Lung microvascular endothelial cell (primary cell): Measurements from ENCODE around the gene TRH. TPM values are rescaled to one million over a fixed set of nuclear protein-coding genes. Genes with fewer than 3 reads are reported as not detected.
"Not testable (repeated sequence)": the region's sequence is repeated elsewhere in the genome, so short reads cannot be mapped to it uniquely, and the experiment has no call there.

Experiments
- DNase-seq, 2 donors: peaks; one replicate each; pipeline versions ENCODE4 v3.0.0 to v3.0.0-alpha.2; 2010; ENCODE audit warnings: low read depth in 2 of 2
- total RNA-seq: library from RNA; depleted of rRNA; stranded (reverse); fragments of >200 nt; gene quantifications from 2 replicates; pipeline ENCODE4 v1.2.1, GENCODE V29; 2014

The TRH gene
- total RNA-seq, 1 donor from 2014 or later = not detected

DNA sequence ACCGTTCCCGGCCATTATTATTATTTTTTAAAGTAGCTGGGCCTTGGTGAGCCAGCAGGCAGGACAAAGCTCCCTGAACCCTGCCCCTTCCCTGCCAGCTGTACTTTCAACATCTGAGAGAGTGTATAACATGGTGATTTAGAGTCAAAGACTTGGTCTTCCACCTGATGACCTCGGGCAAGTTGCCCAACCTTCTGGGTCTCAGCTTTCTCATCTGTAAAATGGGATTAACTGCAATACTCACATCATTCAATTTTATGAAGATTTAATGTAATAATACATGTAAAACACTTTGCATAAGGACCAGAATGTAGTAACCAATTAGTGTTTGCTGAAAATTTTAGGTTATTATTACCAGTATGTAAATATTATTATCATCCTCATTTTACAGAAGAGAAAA is 11.9 kb upstream of the TRH start:
- no peak for DNase-seq

GRCh38 chr3:129965937-129966336 is 8.6 kb upstream of the TRH start:
- DNase-seq = no peak

DNA sequence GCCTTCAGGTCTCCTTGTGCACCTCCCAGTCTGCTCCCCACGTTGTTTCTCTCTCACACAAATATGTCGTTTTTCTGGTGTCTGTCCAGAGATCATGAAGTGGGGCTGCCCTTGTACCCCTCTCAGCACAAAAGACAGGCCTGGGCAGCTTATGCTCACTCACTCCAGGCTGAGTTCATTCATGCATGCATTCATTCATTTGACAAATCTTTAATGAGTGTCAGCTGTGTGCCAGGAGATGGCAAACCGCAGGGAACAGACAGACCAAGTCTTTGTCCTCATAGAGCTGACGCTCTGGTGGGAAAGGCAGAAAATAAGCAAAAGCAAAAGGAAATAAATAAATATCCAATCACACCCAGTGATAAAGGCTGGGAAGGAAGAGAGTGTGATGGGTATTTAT is 7.6 kb upstream of the TRH start:
- DNase-seq = no peak

DNA sequence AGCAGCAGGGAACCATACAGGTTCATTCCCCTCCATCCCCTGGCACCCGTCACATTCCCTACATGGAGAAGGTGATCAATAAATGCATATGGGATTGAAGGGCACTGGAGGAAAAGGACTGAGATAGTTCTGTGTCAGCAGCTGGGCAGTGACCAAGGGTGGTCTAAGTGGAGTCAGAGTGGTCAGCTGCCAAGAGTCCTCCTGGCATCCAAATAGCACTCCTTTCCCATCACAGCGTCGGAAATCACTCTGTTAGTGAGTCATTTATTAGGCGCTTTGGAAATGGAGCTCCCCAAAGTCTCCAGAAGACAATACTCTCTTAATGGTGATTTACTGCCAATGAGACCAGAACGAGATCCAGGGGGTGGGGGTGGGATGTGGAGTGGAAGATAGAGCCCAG is 6.8 kb upstream of the TRH start:
- no peak for DNase-seq

DNA sequence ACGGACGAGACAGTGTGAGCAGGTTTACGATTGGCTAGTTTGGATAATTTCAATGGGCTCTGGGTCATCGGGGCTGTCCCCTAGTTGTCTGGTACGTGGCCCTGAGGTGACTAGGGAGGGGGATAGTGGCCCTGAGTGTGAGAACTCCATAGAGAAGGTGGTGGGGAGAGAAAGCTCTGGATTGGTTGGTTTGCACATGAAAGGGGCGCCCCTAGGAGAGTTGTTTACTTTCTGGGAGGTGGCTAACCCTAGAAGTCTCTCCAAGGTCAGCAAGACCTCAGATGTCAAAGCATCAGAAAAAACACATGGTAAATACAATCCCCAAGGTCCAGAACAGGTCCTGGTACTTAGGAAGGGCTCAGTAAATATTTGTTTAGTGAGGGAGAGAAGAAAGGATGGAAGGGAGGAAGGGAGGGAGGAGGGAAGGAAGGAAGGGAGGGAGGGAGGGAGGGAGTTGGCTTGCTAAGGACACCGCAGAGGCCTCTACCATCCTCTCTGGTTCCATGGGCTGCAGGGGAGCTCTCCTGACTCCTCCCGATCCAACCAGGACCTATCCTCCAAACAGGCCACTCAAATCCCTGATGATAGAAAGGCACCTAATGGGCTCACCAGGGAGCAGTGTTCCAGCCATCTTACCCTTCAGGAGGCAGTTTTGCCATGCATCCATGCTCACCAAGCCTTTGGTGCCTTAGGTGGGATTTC is 3.0 kb upstream of the TRH start:
- no peak for DNase-seq

- DNase-seq = no peak
Measured at GRCh38 chr3:129972301-129972700, 2.2 kb upstream of the TRH start.

DNA sequence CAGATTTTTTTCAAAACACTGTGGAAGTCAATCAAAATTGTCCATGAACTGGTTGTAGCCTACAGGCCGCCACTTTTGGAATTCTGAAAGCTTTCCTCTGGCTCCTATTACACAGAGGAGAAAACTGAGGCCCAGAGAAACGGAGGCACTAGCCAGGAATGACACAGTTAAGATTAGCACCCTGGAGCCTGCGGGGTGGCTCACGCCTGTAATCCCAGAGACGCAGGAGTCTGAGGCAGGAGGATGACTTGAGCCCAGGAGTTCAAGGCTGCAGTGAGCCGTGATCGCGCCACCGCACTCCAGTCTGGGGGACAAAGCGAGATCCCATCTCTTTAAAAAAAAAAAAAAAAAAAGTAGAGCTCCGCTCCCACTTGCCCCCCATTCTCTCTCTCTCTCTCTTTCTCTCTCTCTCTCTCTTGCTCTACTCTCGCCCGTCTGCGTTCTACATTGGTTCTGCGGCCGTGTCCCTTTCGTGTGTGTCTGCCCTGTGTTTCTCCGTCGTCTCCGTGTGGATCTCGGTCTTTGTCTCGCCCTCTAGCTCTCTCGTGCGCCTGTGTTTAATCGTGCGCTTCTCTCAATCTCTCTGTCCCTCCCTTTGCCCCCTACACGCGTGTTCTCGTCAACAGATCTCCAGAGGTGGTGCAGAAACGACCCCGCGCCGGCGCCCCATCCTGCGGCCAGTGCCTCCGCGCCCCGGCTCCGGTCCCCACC is 512 bp upstream of the TRH start:
- no peak for DNase-seq

DNA sequence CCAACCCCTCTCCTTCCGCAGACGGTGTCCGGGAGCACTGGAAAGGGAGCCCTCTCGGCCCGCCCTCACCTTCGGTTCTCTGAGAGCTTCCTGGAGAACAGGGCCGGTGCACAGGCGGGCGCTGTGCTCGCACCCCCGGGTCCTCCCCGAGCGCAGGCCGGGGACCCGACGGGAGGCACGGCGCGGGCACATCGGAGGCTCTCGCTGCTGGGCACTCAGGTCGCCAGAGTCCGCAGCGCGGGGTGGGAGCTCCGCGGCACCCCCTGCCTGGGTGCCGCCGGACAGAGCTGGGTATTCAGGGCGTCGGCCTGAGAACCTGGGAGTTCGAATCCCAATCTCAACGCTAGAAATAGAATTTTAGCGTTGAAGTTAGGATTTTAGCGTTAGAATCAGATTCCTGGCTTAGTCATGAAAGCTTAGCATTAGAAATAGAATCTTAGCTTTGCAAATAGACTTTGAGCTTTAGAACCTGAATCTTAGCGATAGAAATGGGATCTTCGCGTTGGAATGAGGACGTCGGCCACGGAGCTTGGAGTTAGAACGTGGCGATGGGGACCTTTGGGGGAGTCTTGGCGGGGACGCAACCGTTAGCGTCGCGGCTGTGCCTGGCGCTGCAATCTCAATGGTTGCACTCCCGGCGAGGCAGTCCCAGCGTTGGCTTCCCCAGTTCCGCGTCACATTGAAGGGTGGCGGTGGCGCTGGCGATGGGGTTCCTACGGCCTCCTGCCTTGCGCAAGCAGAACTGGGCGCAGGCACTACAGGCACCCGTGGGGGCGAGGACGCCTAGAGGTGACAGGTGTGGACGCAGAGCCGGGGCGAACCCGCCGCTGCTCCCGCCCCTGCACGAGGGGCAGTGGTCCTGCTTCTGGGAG is 549 bp downstream of the TRH start:
- no peak for DNase-seq

DNA sequence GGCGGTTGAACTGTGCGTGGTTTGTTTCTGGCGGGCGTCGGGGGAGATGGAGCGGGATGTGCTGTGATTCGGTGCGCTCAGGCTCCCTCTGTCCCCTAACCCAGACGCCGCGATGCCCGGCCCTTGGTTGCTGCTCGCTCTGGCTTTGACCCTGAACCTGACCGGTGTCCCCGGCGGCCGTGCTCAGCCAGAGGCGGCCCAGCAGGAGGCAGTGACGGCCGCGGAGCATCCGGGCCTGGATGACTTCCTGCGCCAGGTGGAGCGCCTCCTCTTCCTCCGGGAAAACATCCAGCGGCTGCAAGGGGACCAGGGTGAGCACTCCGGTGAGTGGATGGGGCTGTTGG is 1.2 kb downstream of the TRH start:
- DNase-seq = no peak

- no peak for DNase-seq
Measured at GRCh38 chr3:129976286-129976685, 1.8 kb downstream of the TRH start.

GRCh38 chr3:129978123-129978522 is 3.6 kb downstream of the TRH start:
- no peak for DNase-seq

- DNase-seq = no peak
Measured at GRCh38 chr3:129979905-129980304, 5.4 kb downstream of the TRH start.

- no peak for DNase-seq
Measured at GRCh38 chr3:129983561-129983960, 9.0 kb downstream of the TRH start.

GRCh38 chr3:129984125-129984524 is 9.6 kb downstream of the TRH start:
- DNase-seq = peak in 1 of 2 donors; percentile 14

DNA sequence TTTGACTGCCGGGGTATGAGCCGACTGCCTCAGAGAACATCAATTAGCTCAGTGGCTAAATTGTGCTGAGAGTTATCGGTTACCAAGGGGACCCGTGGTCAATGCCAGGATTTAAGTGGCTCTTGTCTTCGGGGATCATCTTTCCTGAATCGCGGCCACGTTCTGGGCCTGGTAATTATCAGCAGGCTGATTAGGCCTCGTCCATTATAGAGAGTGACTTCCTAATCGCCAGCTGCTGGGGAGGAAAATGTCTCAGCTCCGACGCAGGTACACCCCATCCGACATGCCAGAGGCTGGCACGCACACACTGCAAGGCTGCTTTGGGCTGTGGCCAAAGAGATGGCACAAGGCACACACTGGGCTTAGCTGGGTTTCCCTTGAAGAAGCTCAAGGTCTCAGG is 10.6 kb downstream of the TRH start:
- no peak for DNase-seq

DNA sequence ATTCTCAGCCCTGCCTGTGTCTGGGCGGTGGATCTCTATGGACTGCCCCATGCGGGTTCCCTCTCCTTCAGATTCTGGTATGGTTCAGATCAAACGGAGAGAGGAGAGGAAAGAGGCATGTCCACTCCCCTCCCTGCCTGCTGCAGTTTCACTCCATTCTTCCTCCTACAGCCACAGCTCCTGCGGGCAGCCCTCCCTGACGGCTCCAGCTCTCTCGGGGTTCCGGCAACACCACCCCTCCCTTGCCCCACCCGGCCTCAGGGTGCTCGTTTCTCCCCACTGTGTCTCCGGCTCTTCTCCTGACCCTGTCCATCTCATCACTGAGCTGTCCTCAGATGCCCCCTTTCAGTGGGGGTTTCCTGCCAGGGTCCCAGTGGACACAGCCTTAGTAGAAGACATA is 13.9 kb downstream of the TRH start:
- no peak for DNase-seq

DNA sequence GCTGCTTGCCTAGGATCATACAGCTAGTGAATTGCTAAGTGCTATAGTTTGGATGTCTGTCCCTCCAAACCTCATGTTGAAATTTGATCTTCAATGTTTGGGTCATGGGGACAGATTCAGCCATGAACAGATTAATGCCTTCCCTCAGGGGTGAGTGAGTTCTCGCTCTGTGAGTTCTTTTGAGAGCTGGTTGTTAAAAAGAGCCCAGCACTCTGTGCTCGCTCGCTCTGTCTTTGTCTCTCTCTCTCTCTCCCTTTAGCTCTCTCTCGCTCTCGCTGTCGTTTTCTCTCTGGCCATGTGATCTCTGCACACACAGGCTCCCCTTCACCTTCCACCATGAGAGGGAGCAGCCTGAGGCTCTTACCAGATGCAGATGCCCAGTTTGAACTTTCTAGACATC is 14.9 kb downstream of the TRH start:
- DNase-seq = no peak

GRCh38 chr3:129992781-129993180 is 18.3 kb downstream of the TRH start:
- DNase-seq = peak in 1 of 2 donors; percentile 23

DNA sequence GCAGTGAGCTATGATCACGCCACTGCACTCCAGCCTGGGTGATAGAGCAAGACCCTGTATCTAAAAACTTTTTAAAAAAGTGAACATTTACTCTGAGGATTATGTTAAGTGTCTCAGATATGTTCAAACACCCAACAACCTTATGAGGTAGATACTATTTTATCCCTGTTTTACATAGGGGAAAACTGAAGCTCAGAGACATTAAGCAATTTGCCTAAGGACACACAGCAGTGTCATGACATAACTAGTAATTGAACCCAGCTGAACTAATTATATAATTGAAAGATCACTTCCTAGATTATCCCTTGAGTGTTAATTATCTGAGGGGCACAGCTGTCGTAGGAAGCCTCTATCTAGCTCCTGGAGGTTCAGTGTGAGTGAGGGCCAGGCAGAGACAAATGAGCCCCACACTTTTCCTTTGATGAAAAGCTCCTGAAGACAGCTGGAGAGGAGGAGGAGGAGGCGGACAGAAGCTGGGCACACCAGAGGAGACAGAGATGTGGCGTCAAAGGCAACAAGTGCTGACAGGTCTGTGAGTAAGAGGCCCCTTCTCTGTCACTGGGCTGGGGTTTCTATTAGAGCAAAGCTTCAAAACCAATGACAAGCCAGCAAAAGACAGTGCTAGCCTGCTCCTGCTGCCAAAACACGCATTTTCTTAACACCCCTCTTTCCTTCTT is 20.5 kb downstream of the TRH start:
- no peak for DNase-seq

DNA sequence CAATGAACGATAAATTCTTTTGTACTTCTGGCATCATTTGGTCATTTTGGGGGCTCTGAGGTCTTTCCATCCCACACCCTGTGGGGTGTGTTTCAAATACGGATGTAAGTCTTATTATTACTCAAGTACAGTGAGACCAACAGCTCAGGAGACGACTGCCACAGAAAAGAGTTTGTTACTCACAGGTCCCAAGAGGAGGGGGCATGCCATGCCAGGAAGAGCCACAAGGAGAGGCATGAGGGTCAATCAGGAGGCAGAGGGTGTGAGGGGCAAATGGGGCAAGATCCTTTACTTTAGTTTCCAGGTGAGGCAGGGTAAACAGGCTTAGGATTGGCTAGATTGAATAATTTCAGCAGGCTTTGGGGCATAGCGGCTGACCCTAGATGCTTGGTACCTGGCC is 21.6 kb downstream of the TRH start:
- no peak for DNase-seq

DNA sequence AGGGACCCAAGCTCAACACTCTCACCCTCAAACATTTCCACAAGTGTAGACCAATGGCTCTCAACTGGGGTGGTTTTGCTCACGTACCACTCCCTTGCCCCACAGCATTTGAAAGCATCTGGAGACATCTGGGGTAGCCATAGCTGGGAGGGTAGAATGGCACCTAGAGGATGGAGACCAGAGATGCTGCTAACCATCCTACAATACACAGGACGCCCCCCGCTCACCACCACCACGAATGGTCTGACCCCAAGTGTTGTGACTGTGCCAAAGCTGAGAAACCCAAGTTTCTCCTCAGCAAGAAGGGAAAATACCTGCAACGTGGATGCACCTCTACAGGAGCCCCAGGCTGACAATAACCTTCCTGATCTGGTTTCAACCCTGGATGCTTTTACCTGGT is 24.7 kb downstream of the TRH start:
- DNase-seq = not testable (repeated sequence)
